Fibroblast of villous mesenchyme (primary cell): Measurements from ENCODE around the gene MAB21L4. TPM values are rescaled to one million over a fixed set of nuclear protein-coding genes. Genes with fewer than 3 reads are reported as not detected.

ENCODE experiments used
- DNase-seq: peaks from one replicate; pipeline ENCODE4 v3.0.0-alpha.2; 2010; ENCODE audit warnings: low read depth
- H3K4me3 ChIP-seq: 2 replicates; pipeline ENCODE4 v1.5.1; 2011; ENCODE audit warnings: low read depth, mild to moderate bottlenecking, low read length
- total RNA-seq: library from RNA; depleted of rRNA; stranded (reverse); fragments of >200 nt; gene quantifications from 2 replicates; pipeline ENCODE4 v1.2.3, GENCODE V29; 2012
- TF ChIP-seq, protein P1 (sequence below): IDR thresholded peaks from 2 replicates; pipeline ENCODE4 v1.5.1; 2012; ENCODE audit warnings: low read depth, mild to moderate bottlenecking, low read length; ENCODE audit not compliant: insufficient read depth

The MAB21L4 gene
- total RNA-seq, result not detected in 2 replicates

DNA sequence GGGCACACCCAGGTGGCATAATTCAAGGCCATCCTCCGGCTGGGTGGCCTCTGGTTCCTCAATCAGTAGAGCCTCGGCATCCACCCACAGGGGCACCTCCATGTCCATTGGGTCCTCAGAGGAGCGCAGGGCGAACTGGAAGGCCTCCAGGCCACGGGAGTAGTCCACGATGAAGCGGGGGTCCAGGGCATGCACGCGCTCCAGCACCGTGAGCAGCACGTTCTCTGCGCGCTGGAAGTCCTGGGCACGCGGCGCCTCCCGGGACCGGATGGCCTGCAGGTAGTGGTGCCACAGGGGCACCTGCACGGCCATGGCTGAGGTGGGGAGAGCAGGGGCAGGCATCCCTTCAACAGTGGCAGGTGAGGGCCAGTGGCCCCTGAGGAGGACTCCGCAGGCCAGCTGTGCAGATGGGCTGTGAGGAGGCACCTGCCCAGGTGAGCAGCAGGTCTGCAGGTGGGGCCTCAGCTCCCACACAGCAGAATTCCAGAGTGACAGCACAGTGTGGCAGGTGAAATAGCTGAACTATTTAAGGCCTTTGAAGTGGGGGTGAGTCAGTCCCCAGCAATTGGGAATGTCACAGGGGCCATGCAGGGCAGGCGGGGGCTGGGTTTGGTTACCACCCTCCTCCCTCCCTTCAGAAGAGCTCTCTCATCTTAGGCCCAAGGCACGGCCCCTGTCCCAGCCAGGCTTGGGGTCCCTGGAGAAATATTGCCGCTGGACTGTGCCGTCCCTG is at the start of gene MAB21L4:
TSS of gene MAB21L4 (minus strand) at position 501 of the 733 bp plus-strand sequence. CDS start at position 342, 159 bp downstream.
- no peak within 1 kb of the TSS for H3K4me3 ChIP-seq
- TF ChIP-seq, protein P1, sequence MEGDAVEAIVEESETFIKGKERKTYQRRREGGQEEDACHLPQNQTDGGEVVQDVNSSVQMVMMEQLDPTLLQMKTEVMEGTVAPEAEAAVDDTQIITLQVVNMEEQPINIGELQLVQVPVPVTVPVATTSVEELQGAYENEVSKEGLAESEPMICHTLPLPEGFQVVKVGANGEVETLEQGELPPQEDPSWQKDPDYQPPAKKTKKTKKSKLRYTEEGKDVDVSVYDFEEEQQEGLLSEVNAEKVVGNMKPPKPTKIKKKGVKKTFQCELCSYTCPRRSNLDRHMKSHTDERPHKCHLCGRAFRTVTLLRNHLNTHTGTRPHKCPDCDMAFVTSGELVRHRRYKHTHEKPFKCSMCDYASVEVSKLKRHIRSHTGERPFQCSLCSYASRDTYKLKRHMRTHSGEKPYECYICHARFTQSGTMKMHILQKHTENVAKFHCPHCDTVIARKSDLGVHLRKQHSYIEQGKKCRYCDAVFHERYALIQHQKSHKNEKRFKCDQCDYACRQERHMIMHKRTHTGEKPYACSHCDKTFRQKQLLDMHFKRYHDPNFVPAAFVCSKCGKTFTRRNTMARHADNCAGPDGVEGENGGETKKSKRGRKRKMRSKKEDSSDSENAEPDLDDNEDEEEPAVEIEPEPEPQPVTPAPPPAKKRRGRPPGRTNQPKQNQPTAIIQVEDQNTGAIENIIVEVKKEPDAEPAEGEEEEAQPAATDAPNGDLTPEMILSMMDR, result no peak
- DNase-seq, result no peak

DNA sequence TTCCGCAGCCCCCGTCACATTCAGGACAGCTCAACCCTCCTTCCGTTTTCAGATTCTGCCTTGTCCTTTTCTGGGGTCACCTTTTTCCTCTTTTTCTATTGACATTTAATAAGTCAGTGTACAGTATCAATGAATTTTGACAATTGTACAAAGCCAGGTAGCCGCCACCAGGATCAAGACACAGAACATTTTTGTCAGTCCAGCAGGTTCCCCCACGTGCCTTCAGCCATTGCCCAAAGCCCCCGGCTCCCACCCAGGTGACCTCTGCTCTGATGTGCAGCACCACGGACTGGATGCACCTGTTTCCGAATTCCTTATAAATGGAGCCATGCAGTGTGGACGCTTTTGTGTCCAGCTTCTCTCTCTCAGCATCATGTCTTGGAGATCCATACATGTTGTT is 40.1 kb upstream of the MAB21L4 start:
- no peak overlapping the region for H3K4me3 ChIP-seq
- TF ChIP-seq, protein P1, result no peak
- no peak for DNase-seq

DNA sequence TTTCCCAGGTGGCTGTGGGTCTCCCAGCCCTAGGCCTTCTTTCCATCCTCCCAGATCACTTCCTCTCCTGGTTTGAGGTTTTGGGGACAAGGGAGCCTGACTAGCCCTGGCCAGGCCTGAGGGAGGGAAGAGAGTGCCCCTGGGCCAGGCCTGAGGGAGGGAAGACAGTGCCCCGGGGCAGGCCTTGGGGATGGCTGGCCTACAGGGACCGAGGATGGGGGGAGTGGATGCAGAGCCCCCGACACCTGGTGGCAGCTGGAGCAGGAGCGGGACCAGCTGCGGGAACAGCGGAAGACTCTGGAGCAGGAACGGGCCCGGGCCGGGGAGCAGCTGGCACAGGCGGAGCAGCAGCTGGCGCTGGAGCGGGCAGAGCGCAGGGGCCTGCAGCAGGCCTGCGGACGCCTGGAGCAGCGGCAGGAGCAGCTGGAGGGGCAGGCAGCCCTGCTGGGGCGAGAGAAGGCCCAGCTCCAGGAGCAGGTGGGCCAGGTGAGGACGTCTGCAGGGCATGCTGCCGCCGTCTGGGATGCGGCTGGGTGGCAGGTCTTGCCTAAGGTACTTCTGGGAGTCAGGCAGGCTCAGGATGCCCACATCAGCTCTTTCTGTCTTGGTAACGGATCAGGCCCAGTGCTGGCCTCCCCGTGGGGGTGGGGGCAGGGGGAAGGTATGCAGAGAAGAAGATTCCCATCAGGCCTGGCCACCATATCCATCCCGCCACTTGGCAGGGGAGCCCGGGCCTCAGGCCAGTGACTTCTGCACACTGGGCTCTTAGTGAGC is 39.3 kb upstream of the MAB21L4 start:
- TF ChIP-seq, protein P1, result no peak
- H3K4me3 ChIP-seq, result no peak overlapping the region
- no peak for DNase-seq

DNA sequence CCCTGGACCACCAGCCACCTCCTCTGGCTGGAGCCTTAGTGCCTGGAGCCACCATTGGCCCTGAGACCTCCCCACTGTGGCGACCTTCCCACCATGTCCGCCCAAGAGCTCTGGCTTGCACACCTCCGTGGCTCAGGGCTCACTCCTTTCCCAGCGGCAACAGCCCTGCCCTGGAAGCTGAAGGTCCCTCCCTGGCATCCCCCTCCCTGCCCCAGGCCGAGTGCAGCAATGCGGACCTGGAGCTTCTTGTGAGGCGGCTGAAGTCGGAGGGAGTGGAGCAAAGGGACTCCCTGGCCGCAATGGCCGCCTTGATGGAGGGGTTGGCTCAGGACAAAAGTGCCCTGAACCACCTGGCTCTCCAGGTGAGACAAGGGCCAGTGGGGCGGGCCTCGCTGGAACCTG is 38.7 kb upstream of the MAB21L4 start:
- TF ChIP-seq, protein P1, result no peak
- no peak overlapping the region for H3K4me3 ChIP-seq
- no peak for DNase-seq

DNA sequence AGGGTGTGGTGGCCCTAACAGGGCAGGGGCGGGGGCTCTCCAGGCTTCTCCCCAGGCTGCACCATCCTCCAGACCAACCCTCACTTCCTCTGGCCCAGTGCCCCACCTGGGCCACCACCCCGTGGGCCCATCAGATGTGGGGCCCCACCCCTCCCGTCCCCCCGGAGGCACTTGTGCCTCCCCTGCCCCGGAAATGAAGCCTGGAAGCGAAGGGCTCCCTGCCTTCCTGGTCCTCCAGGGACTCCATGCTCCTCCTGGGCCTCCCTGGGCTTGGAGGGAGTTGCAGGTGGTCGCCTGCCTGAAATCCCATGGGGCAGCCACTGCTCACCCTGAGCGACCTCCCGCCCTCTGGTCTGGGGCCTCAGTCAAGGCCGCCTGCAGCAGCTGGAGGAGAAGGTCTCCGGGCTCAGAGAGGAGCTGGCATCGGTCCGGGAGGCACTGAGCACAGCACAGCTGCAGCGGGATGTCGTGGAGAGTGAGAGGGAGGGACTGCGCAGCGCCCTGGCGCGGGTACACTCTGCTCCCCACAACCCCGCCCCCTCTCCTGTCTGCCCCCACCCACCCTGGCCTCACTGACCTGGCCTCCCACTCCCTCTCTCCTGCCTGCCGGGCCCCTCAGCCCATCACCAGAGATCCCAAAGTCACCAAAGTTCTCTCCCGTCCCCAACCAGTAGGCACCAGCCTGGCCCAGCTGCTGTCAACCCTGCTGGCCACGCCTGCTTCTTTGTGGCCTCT is 38.2 kb upstream of the MAB21L4 start:
- H3K4me3 ChIP-seq, result no peak overlapping the region
- no peak for DNase-seq
- TF ChIP-seq, protein P1, result no peak

DNA sequence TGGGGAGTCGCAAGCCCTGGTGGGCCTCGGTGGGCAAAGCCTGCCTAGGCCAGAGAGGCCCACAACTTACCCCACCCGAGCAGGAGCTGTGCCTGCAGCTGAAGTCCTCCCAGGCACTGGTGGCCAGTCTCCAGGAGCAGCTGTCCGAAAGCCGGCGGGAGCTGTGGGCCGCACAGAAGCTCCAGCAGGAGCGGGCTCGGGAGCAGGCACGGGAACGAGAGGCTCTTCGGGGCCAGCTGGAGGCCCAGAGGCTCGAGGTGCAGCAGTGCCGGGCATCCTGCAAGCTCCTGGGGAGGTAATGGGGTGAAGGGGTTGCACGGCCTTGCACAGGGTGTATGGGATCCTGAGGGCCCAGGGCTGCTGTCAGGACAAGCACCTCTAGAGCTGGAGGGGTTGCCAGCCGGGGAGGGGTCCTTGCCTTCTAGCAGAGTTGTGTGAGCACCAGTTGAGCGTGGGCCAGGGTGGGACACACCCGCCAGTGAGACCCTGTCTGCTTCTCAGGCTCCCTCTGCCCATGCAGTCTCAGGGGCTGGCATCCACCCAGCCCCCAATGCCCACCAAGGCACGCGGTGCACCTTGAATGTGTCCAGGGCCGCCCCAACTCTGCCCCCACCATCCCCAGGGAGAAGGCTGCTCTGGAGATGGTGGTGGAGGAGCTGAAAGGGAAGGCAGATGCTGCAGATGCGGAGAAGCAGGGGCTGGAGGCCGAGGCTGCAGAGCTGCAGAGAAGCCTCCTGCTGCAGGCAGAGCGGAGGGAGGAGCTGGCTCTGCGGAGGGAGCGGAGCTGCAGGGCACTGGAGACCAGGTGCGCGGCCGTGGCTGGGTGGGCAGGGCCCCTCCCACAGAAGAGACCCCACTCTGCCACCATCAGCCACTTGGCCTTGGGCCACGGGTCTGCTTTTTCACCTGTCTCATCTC is 37.4 kb upstream of the MAB21L4 start:
- H3K4me3 ChIP-seq, result no peak overlapping the region
- TF ChIP-seq, protein P1, result no peak
- no peak for DNase-seq
